Kasumi-1 (cell line): ENCODE results near the gene B4GALT5.

Source experiments
- DNase-seq, 2 experiments: peaks; one replicate each; lab custom pipeline; 2025; lab: John Stamatoyannopoulos, UW

The B4GALT5 gene

GRCh38 chr20:49603209-49603627 is 110.5 kb downstream of the B4GALT5 start:
- DNase-seq = peak; percentile 36 to 59

GRCh38 chr20:49602345-49603208 is 111.1 kb downstream of the B4GALT5 start:
- no peak for DNase-seq

GRCh38 chr20:49601153-49601924 is 112.3 kb downstream of the B4GALT5 start:
- no peak for DNase-seq

GRCh38 chr20:49599746-49600113 is 113.9 kb downstream of the B4GALT5 start:
- DNase-seq = no peak

GRCh38 chr20:49597825-49598395 is 115.8 kb downstream of the B4GALT5 start:
- no peak for DNase-seq

- DNase-seq = peak; percentile 12 to 39
Measured at GRCh38 chr20:49595811-49596561, 117.7 kb downstream of the B4GALT5 start.

GRCh38 chr20:49595346-49595745 is 118.3 kb downstream of the B4GALT5 start:
- no peak for DNase-seq

- DNase-seq = no peak
Measured at GRCh38 chr20:49594931-49595315, 118.8 kb downstream of the B4GALT5 start.

GRCh38 chr20:49594143-49594930 is 119.3 kb downstream of the B4GALT5 start:
- DNase-seq = peak; percentile 51 to 70

GRCh38 chr20:49593466-49594142 is 120.1 kb downstream of the B4GALT5 start:
- no peak for DNase-seq

GRCh38 chr20:49592120-49592519 is 121.6 kb downstream of the B4GALT5 start:
- DNase-seq = no peak

GRCh38 chr20:49591217-49591865 is 122.3 kb downstream of the B4GALT5 start:
- no peak for DNase-seq

- DNase-seq = peak; percentile 94 to 95
Measured at GRCh38 chr20:49590163-49591017, 123.3 kb downstream of the B4GALT5 start.

GRCh38 chr20:49589747-49590146 is 123.9 kb downstream of the B4GALT5 start:
- no peak for DNase-seq

GRCh38 chr20:49587111-49587570 is 126.5 kb downstream of the B4GALT5 start:
- DNase-seq = no peak

- DNase-seq = no peak
Measured at GRCh38 chr20:49585585-49586245, 128.0 kb downstream of the B4GALT5 start.

GRCh38 chr20:49584418-49585382 is 129.0 kb downstream of the B4GALT5 start:
- DNase-seq = no peak
